ENCODE results near the gene SOX18. TPM values are rescaled to one million over a fixed set of nuclear protein-coding genes. Genes with fewer than 3 reads are reported as not detected.

SOX18 gene
- total RNA-seq, 4 donors from 2014 or later = 0.79 to 8.7 (median 3.3) TPM

- H3K27ac ChIP-seq = peak within 1 kb of the TSS; percentile 76
- DNase-seq (ENCODE audit: low spot score in 2 of 2) = peak; percentile 98
- peaks cover 42% of the 10 kb centered on the region for H3K4me1 ChIP-seq
- TF ChIP-seq, protein P1, sequence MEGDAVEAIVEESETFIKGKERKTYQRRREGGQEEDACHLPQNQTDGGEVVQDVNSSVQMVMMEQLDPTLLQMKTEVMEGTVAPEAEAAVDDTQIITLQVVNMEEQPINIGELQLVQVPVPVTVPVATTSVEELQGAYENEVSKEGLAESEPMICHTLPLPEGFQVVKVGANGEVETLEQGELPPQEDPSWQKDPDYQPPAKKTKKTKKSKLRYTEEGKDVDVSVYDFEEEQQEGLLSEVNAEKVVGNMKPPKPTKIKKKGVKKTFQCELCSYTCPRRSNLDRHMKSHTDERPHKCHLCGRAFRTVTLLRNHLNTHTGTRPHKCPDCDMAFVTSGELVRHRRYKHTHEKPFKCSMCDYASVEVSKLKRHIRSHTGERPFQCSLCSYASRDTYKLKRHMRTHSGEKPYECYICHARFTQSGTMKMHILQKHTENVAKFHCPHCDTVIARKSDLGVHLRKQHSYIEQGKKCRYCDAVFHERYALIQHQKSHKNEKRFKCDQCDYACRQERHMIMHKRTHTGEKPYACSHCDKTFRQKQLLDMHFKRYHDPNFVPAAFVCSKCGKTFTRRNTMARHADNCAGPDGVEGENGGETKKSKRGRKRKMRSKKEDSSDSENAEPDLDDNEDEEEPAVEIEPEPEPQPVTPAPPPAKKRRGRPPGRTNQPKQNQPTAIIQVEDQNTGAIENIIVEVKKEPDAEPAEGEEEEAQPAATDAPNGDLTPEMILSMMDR (IDR thresholded peaks at IDR 0.05) = no peak
- no peak for TF ChIP-seq EP300 (IDR thresholded peaks at IDR 0.05)
- TF ChIP-seq POLR2AphosphoS5 (IDR thresholded peaks at IDR 0.05) = peak in 2 of 3 donors; percentile 67
- TF ChIP-seq POLR2A (IDR thresholded peaks at IDR 0.05) = peak in 1 of 2 donors; percentile 43
- H3K27me3 ChIP-seq = no peaks in the 10 kb centered on the region
- peak within 1 kb of the TSS; percentile 89 for H3K4me3 ChIP-seq
- under 1% methylated on average over 53 of the region's 85 CpGs for WGBS
- H3K36me3 ChIP-seq = no peaks in the 10 kb centered on the region
- H3K9me3 ChIP-seq = no peaks in the 10 kb centered on the region
These were observed 13.4 kb upstream of the SOX18 start, which contains the start of gene TCEA2 for GRCh38 chr20:64062596-64063388. Gene TCEA2, plus strand, starts transcription at chr20:64063198. Its CDS starts 115 bp downstream, at chr20:64063313.

- H3K9me3 ChIP-seq = no peaks in the 10 kb centered on the region
- TF ChIP-seq, protein P1 (IDR thresholded peaks at IDR 0.05) = no peak
- DNase-seq (ENCODE audit: low spot score in 2 of 2) = no peak
- peak overlapping the region; percentile 76 for H3K27ac ChIP-seq
- H3K4me1 ChIP-seq = peaks cover 48% of the 10 kb centered on the region
- WGBS = 53% methylated on average over 3 of the region's 5 CpGs
- H3K4me3 ChIP-seq = peak overlapping the region; percentile 89
- H3K27me3 ChIP-seq = no peaks in the 10 kb centered on the region
- no peaks in the 10 kb centered on the region for H3K36me3 ChIP-seq
These were observed 12.8 kb upstream of the SOX18 start for GRCh38 chr20:64062276-64062595.

GRCh38 chr20:64058536-64058935 lies 9.1 kb upstream of the SOX18 start:
- H3K27ac ChIP-seq = no peak overlapping the region
- H3K9me3 ChIP-seq = no peaks in the 10 kb centered on the region
- peaks cover 11% of the 10 kb centered on the region for H3K27me3 ChIP-seq
- 89% methylated on average over 11 of the region's 12 CpGs for WGBS
- H3K4me1 ChIP-seq = peaks cover 45% of the 10 kb centered on the region
- no peaks in the 10 kb centered on the region for H3K36me3 ChIP-seq
- H3K4me3 ChIP-seq = no peak overlapping the region
- TF ChIP-seq, protein P1 (IDR thresholded peaks at IDR 0.05) = no peak
- TF ChIP-seq EP300 (IDR thresholded peaks at IDR 0.05) = no peak
- no peak for DNase-seq (ENCODE audit: low spot score in 2 of 2)

DNA sequence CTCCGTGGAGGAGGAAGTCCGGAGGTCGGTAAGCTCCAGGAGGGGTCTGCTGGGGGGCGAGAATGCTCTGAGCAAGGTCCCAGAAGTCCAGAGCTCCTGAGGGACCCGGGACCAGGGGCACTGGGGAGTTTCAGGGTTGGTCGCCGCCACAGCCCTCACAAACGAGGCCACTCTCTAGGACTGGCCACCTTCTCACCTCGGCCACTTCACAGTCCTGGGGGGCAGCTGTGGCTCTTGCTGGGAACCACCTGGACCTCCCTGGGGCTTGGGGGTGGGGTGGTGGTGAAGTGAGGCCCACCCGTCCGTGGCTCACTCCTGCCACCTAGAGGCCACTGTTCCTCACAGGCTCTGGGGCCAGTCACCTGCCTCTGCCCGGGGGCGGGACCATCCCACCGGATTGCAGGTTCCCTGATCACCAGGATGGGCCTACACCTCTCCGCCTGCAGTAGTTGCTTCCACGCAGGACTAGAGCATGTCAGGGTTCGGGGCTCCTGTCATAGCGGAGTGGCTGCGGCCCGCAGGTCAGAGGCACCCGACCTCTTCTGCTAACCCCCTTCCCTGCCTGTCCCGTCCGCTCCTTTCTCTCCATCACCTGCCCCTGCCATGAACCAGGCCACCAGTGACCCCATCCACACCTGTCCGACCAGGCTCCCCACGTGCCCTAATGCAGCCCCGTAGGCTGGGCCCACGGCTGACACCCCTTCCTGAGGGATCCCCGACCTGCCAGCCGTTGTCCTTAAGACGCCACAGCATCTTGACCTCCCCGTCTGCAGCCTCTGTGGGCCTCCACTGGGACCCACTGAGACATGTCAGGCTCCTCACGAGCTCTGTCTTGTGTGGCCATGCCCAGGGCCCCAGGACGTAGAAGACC lies 8.4 kb upstream of the SOX18 start:
- no peak for DNase-seq (ENCODE audit: low spot score in 2 of 2)
- H3K4me3 ChIP-seq = no peak overlapping the region
- H3K27ac ChIP-seq = no peak overlapping the region
- no peaks in the 10 kb centered on the region for H3K9me3 ChIP-seq
- H3K4me1 ChIP-seq = peaks cover 48% of the 10 kb centered on the region
- peaks cover 11% of the 10 kb centered on the region for H3K27me3 ChIP-seq
- TF ChIP-seq, protein P1 (IDR thresholded peaks at IDR 0.05) = peak; percentile 46 to 86
- TF ChIP-seq POLR2A (IDR thresholded peaks at IDR 0.05) (no peak), EP300 (IDR thresholded peaks at IDR 0.05) (no peak)
- 35% methylated on average over 24 of the region's 33 CpGs for WGBS
- no peaks in the 10 kb centered on the region for H3K36me3 ChIP-seq
